Esophagus mucosa (tissue), 1 donor: Measurements from ENCODE around the gene EDN2. TPM values are rescaled to one million over a fixed set of nuclear protein-coding genes. Genes with fewer than 3 reads are reported as not detected.

ENCODE experiments used
- ATAC-seq: fragments of 200-7000 bp; cut with Tn5 transposase; one replicate; pipeline ENCODE4 v1.9.1; 2020
- total RNA-seq: library from RNA; stranded (reverse); gene quantifications from one replicate; pipeline ENCODE4 v1.2.4, GENCODE V29; 2023
- donor health status: DM: yes; HTN: yes; CAD: no.

Gene EDN2
- 4.7 TPM for total RNA-seq

- peak; percentile 82 for ATAC-seq
Observed at GRCh38 chr1:41484402-41485241, at the start of gene EDN2. Gene EDN2, minus strand, starts transcription at chr1:41484683. Its CDS starts 82 bp downstream, at chr1:41484601.

- no peak for ATAC-seq
Observed at GRCh38 chr1:41533731-41534080, 49.2 kb upstream of the EDN2 start.

- ATAC-seq, result no peak
Observed at GRCh38 chr1:41533016-41533730, 48.7 kb upstream of the EDN2 start.

DNA sequence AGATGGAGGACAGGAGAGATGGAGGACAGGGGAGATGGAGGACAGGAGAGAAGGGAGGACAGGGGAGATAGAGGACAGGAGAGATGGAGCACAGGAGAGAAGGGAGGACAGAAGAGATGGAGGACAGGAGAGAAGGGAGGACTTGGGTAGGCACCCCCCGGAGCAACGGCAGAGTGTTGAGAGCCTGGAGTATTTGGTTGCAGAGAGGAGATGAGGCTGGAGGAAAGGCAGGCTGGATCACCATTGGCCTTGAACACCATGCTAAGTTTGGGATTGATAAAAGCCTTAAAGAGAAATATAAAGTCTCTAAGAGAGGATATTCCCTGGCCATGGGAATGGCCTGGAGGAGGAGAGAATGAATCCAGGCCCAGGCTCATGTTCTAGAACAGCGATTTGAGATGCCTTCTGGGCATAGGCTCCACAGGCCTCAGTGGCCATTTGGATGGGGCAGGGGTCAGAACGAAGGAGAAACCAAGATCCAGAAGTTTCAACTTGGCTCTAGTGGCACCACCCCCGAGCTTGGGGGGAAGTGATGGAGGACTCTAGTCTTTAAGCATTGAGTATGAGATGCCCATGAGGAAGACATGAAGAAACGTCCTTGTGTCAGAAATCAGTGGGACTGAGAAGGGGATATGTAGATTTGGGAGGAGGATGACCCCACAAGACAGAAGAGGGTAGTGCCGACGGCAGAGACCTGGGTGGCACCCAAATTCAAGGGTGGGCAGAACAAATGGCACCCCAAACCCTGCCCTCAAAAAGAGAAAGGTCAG lies 47.9 kb upstream of the EDN2 start:
- ATAC-seq, result no peak

DNA sequence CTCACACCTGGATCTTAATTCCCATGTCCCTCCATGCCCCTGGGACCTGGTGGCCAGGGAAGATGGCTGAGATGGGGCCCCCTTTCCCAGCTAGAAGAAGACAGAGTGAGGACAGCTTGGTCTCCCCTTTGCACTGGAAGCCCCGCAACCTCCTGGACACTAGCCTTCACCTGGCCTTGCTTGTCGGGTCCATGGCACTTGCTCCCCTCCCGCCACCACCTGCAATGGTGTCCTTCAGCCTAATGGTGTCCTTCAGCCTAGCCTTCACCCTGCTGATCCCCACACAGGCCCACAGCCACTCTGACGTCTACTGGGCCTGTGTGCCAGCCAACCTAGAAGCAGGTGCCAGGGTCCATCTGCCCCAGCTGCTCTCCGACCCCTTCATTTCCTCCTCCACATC lies 45.9 kb upstream of the EDN2 start:
- ATAC-seq, result no peak

GRCh38 chr1:41529621-41530395 lies 45.3 kb upstream of the EDN2 start:
- no peak for ATAC-seq

DNA sequence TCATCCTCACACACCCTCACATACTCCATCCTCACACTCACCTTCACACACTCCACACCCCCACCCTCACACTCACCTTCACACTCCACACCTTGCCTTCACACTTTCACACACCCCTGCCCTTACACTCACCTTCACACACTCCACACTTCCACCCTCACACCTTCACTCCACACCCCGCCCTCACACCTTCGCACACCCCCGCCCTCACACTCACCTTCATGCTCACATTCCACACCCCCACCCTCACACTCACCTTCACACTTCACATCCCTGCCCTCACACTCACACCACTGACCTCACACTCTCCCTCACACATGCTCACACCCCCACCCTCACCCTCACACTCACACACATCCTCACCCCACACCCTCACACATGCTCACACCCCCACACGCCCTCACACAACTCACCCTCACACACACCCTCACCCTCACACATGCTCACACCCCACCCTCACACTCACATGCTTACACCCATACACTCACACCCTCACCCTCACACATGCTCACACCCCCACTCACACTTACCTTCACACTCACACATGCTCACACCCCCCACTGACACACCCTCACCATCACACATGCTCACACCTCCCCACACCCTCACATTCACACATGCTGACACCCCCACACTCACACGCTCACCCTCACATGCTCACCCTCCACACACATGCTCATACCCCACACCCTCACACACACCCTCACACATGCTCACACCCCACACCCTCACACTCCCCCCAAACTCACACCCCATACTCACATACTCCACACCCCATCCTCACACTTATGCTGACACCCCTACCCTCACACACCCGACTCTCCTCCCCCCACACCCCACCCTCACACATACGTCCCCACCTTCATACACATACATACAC lies 44.5 kb upstream of the EDN2 start:
- no peak for ATAC-seq

- no peak for ATAC-seq
Observed at GRCh38 chr1:41528106-41528505, 43.6 kb upstream of the EDN2 start.

- ATAC-seq, result no peak
Observed at GRCh38 chr1:41526956-41527561, 42.6 kb upstream of the EDN2 start.

GRCh38 chr1:41525891-41526587 lies 41.6 kb upstream of the EDN2 start:
- ATAC-seq, result peak; percentile 6

DNA sequence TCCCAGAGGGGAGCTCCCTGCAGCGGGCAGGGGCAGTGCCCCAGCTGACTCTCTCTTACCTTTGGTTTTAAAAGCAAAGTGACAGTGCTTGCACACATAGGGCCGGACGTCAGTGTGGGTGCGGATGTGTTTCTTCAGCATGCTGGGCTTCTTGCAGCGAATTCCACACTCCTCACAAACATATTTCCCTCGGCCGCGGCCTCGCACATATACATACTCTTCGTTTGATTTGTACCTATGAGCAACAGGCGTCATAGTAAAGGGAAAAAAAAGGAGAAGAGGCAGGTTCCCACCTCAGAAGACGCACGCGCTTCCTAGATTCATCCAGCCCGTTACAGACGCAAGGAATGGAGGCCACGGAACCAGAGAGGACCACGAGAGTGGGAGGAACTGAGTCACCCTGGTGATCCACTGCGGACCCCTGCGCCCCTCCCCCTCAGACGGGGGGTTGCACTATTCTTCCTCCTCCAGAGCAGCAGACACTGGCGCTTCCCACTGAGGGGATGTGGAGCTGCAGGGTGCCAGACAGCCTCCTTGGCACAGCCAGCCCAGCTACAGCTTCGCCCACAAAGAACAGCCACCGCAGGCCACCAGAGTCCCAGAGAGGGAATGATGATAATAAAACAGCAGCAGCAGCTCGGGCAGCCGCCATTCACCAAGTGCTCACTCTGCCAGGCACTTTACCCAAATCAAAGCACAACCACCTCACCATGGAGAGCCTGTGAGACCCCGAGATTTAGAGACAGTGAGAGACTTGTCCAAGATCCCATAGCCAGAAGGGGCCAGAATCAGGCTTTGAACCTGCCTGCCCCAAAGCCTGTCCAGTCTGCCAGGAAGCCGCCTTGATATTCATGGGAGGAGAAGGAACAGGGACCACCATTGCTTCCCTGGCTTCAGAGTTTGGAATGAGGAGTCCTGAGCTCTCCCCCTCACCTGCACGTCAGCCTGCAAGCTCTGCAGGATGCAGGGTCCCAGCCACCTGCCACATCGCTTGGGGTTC lies 40.5 kb upstream of the EDN2 start:
- ATAC-seq, result no peak

DNA sequence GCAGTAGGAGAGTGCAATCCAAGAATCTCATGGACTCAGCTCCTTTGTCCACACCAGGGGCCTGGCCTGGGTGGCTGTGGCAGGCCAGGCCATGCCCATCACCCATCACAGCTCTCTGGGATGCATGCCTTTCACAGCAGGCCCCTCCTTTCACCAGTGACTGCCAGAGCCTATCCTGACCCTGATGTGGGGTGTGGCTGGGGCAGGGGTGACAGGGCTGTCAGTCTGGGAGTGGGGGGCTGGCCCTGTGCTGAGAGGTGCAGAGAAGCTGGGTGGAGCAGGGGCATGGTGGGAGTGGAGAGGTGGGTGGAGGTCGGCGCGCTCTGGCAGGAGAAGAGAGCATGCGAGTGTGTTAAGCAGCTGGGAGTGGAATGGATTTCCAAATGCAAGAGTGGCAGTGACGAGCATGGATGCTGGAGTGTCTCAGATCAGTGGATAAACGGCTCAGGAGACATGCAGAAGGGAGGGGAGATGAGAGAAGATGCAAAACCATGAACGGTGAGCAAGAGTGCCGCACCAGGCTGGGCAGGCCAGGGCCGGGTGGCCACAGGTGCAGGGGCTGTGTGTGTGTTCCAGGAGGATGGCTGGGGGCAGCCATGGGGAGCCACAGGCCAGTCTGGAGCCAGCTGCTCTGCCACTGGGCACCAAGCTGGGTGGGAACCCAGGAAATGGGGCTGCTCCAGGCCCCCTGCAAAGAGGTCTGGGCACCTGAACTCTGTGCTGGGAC lies 39.6 kb upstream of the EDN2 start:
- ATAC-seq, result no peak

DNA sequence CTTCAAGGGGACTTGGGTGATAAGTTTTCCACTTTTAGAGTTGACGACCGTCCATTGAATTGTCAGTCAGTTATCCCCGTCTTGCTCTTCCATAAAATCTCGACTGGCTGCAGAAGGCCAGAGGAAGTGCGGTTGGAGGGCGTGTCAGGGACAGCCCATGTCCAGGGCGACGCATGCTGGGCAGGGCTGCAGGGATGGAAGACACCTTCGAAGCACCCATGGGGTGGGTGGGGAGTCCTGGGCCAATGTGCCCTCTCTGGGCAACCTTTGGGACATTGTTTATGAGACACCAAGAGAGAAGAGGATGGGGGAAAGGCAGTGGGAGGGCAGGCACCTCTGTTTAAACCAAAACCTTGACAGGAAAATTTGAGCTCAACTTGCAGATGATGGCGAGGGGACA lies 38.6 kb upstream of the EDN2 start:
- no peak for ATAC-seq

GRCh38 chr1:41521766-41522165 lies 37.3 kb upstream of the EDN2 start:
- ATAC-seq, result no peak

GRCh38 chr1:41520951-41521752 lies 36.7 kb upstream of the EDN2 start:
- ATAC-seq, result no peak

DNA sequence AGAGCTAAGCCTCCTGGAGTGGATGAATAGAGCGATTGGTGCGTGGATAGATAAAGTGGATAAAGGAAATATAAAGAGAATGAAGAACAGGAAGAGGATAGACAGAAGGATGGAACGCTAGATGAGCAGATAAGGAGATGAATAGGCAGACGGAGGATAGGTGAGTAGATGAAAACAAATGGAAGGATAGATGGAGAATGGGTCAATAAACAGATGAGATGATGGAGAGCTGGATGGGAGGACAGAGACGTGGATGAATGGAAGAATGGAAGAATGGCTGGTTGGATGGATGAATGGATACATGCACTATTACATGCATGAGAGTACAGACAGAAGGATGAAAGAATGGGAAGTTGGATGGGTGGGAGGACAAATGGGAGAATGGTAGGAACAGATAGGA lies 35.2 kb upstream of the EDN2 start:
- no peak for ATAC-seq

DNA sequence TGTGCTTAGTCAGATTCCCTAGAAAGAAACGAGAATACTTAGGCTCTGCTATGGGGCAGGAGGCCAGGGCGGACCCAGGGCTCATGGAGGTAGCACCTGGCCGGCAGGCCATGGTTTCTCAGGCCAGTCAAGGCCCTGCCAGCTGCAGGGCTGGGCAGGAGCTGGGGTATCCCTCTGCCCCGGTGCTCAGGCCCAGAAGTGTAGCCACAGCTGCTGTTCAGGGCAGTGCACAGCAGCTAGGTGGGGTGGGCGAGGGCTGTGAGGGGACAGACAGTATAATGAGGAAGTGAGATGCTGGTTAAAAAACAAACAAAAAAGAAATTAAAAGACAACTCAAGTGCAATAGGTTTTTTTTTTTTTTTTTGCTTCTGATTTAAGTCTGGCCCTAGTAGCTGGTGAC lies 34.0 kb upstream of the EDN2 start:
- ATAC-seq, result no peak

DNA sequence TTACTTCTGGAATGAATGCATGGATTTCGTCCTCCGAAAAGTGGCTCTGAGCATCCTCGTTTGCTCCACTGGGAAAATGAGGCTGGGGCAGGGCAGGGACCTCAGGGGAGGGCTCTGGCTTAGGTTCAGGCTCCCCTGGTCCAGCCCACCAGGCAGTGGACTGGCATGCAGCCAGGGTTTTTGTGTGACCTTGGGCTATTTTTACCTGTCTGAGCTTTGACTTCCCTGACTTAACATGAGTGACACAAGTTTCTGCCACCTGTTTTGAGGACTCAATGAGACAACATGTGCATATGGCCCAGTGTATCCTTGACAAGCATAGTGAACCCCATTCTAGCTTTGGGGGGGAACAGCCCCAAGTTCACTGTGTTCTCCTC lies 32.6 kb upstream of the EDN2 start:
- ATAC-seq, result no peak
